Activated naive CD4-positive, alpha-beta T cell treated with anti-CD3 and anti-CD28 coated beads, Interleukin-2, amount 50 U/mL, for 24 hours (primary cell): ENCODE results near the gene HTR1D.
"Not testable (repeated sequence)": the region's sequence is repeated elsewhere in the genome, so short reads cannot be mapped to it uniquely, and the experiment has no call there.

Source experiments
- H3K27ac Mint-ChIP-seq: one replicate; pipeline ENCODE4 v1.8.0; 2021; ENCODE audit warnings: mild to moderate bottlenecking, mixed read lengths
- H3K27me3 Mint-ChIP-seq: one replicate; pipeline ENCODE4 v1.8.0; 2021; ENCODE audit warnings: mixed read lengths
- H3K36me3 Mint-ChIP-seq: one replicate; pipeline ENCODE4 v1.8.0; 2021; ENCODE audit warnings: mixed read lengths
- H3K4me1 Mint-ChIP-seq: one replicate; pipeline ENCODE4 v1.8.0; 2021; ENCODE audit warnings: mixed read lengths
- H3K4me3 Mint-ChIP-seq: one replicate; pipeline ENCODE4 v1.8.0; 2021; ENCODE audit warnings: mild to moderate bottlenecking, mixed read lengths
- H3K9me3 Mint-ChIP-seq: one replicate; pipeline ENCODE4 v1.8.0; 2021; ENCODE audit warnings: mixed read lengths

HTR1D gene, protein sequence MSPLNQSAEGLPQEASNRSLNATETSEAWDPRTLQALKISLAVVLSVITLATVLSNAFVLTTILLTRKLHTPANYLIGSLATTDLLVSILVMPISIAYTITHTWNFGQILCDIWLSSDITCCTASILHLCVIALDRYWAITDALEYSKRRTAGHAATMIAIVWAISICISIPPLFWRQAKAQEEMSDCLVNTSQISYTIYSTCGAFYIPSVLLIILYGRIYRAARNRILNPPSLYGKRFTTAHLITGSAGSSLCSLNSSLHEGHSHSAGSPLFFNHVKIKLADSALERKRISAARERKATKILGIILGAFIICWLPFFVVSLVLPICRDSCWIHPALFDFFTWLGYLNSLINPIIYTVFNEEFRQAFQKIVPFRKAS

DNA sequence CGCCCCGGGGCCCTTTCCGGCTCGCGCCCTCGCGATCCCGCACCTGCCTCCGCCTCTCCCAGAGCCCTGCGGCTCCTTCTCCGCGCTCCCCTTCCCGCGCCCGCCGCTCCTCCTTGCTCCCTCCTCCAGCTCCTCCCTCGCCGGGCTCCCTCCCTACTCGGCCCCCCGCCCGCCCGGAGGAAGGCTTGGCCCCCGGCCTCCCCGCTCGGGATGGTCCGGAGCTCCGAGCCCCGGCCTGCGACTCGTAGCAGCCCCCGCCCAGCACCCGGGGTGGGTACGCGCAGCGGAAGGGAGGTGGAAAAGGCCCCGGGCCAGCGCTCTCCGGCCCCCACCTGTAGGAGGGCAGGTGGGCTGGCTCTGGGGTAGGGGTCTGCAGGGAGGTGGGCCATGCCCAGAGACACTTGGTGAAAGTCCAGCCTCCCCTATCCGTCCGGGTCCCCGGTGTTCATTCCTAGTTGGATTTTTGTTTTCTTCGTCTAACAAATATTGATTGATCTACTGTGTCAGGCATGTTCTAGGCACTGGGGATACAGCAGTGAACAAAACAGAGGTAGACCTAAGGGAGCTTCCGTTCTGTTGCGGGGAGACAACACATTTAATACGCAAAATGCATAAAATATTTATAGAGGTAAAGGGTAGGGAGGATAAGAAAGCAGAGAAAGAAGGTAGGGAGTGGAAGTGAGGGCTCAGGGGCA lies at the start of gene HTR1D:
Gene HTR1D, minus strand, starts transcription at position 82 of the 695 bp plus-strand sequence. CDS start 23,283 bp downstream, outside the sequence.
- peaks cover 40% of the 10 kb centered on the region for H3K27me3 Mint-ChIP-seq
- H3K4me1 Mint-ChIP-seq = peaks cover 9% of the 10 kb centered on the region
- no peak within 1 kb of the TSS for H3K27ac Mint-ChIP-seq
- peak within 1 kb of the TSS; percentile 53 for H3K4me3 Mint-ChIP-seq
- no peaks in the 10 kb centered on the region for H3K36me3 Mint-ChIP-seq
- H3K9me3 Mint-ChIP-seq = no peaks in the 10 kb centered on the region

GRCh38 chr1:23263380-23263887 lies 46.1 kb upstream of the HTR1D start:
- Mint-ChIP-seq H3K27ac (no peak overlapping the region), H3K4me3 (no peak overlapping the region), H3K4me1 (no peaks in the 10 kb centered on the region), H3K9me3 (no peaks in the 10 kb centered on the region), H3K27me3 (no peaks in the 10 kb centered on the region), H3K36me3 (no peaks in the 10 kb centered on the region)

- H3K27ac Mint-ChIP-seq, H3K36me3 Mint-ChIP-seq, H3K4me3 Mint-ChIP-seq, H3K9me3 Mint-ChIP-seq, H3K4me1 Mint-ChIP-seq, H3K27me3 Mint-ChIP-seq: not testable (repeated sequence)
Observed at GRCh38 chr1:23258082-23258481, 40.8 kb upstream of the HTR1D start.

- not testable (repeated sequence) for H3K27me3 Mint-ChIP-seq, H3K4me3 Mint-ChIP-seq, H3K9me3 Mint-ChIP-seq, H3K27ac Mint-ChIP-seq, H3K36me3 Mint-ChIP-seq, H3K4me1 Mint-ChIP-seq
Observed at GRCh38 chr1:23257371-23257770, 40.1 kb upstream of the HTR1D start.

DNA sequence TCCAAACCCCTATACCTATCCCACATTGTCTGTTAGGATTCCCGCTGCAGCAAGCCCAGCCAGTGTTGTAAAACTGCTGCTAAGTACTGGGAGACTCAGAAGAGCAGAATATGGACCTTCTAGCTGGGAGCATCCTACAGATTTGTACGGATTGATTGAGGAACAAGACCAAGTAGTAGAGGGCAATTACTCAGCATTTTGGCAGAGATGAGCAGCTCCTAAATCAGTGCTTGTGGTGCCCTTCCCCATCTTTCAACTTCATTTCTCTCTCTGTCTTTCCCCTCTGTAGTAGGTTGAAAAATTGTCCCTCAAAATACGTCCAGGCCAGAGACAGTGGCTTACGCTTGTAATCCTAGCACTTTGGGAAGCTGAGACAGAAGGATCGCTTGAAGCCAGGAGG lies 37.3 kb upstream of the HTR1D start:
- Mint-ChIP-seq H3K27me3 (no peaks in the 10 kb centered on the region), H3K4me3 (no peak overlapping the region), H3K9me3 (no peaks in the 10 kb centered on the region), H3K36me3 (no peaks in the 10 kb centered on the region), H3K27ac (no peak overlapping the region), H3K4me1 (no peaks in the 10 kb centered on the region)

DNA sequence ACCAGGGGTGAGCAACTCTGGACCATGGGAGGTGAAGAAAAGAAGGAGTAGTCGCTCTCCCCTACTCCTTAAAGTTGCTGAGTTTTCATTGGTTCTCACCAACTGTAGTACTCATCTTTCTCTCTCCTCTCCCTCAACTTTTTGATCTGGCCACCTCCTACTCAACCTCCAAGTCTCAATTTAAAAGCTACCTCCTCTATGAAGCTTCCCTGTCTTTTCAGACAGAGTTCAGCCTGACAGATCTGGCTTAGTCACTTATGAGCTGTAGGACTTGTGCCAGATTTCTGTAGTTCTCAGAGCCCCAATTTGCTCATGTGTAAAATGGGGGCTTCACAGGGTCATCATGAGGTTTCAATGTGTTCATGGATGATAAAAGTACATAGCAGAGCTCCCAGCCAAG lies 34.5 kb upstream of the HTR1D start:
- Mint-ChIP-seq H3K27ac (no peak overlapping the region), H3K4me3 (no peak overlapping the region), H3K9me3 (no peaks in the 10 kb centered on the region), H3K27me3 (no peaks in the 10 kb centered on the region), H3K36me3 (no peaks in the 10 kb centered on the region), H3K4me1 (no peaks in the 10 kb centered on the region)

DNA sequence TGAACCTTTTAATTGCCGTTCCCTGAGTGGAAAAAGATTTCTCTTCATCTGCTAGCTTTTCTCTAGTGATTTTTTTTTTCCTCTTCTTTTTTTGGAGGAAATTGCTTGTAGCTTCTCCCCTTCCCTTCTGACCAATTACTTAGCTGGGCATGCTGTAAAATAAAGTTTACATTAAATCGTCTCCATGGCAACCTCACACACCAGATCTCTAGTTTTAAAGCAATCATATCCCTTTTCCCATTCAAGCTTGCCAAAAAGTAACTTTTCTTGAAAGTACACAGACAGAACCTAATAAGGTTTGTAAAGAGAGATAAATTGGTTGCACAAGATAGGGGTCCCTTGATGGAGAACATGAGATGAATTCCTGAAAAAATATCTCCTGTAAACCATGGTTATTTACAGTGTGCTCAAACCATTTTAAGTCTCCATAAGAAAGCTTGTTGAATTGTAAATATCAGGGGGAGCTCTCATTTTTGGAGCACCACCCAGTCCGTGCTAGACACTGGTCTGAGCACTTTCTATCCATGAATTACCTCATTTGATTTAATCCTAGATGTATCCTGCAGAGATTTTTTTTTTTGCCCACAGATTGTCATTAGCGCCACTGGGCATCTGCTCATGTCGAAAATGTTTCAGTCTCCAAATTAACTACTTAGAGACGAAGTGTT lies 32.6 kb upstream of the HTR1D start:
- no peaks in the 10 kb centered on the region for H3K27me3 Mint-ChIP-seq
- H3K4me3 Mint-ChIP-seq = no peak overlapping the region
- no peak overlapping the region for H3K27ac Mint-ChIP-seq
- no peaks in the 10 kb centered on the region for H3K9me3 Mint-ChIP-seq
- H3K36me3 Mint-ChIP-seq = no peaks in the 10 kb centered on the region
- no peaks in the 10 kb centered on the region for H3K4me1 Mint-ChIP-seq

DNA sequence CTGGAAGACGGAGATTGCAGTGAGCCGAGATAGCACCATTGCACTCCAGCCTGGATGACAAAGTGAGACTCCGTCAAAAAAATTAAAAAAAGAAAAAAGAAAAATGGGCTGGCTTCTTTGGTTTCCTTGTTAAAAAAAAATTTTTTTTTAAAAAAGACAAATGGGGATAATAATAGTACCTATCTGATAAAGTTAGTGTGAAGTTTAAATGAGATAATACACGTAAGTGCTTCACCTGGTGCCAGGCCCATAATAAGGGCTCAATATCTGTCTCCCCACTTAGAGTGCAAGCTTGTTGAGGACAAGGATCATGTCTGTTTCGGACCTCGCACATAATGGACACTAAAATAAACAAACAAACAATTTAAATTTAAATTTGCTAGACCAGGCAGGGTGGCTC lies 30.0 kb upstream of the HTR1D start:
- Mint-ChIP-seq H3K4me1 (no peaks in the 10 kb centered on the region), H3K4me3 (no peak overlapping the region), H3K9me3 (no peaks in the 10 kb centered on the region)

DNA sequence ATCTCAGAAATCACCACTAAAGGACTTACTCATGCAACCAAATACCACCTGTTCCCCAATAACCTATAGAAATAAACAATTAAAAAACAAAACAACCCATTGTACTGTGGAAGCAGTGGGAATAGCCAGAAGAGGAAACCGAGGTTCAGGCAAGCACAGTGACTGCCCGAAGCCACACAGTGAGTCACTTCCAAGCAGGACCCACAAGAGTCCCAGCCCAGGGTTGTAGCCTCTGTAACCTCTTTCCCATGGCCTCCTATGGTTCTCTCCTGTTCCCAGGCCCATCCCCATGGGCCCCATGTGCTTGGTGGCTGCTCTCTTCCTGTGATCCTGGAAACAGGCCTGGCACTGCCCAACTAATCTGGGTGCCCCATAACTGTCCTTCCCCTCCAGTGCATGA lies 29.0 kb upstream of the HTR1D start:
- Mint-ChIP-seq H3K36me3 (no peaks in the 10 kb centered on the region), H3K4me1 (no peaks in the 10 kb centered on the region), H3K4me3 (no peak overlapping the region), H3K9me3 (no peaks in the 10 kb centered on the region), H3K27ac (no peak overlapping the region), H3K27me3 (no peaks in the 10 kb centered on the region)

More for the DNA sequence above, 30.0 kb upstream of the HTR1D start:
- H3K27ac Mint-ChIP-seq = no peak overlapping the region
- no peaks in the 10 kb centered on the region for H3K27me3 Mint-ChIP-seq
- H3K36me3 Mint-ChIP-seq = no peaks in the 10 kb centered on the region

GRCh38 chr1:23244256-23244761 lies 27.0 kb upstream of the HTR1D start:
- Mint-ChIP-seq H3K27me3 (no peaks in the 10 kb centered on the region), H3K4me1 (no peaks in the 10 kb centered on the region), H3K4me3 (no peak overlapping the region), H3K9me3 (no peaks in the 10 kb centered on the region), H3K36me3 (no peaks in the 10 kb centered on the region), H3K27ac (no peak overlapping the region)

DNA sequence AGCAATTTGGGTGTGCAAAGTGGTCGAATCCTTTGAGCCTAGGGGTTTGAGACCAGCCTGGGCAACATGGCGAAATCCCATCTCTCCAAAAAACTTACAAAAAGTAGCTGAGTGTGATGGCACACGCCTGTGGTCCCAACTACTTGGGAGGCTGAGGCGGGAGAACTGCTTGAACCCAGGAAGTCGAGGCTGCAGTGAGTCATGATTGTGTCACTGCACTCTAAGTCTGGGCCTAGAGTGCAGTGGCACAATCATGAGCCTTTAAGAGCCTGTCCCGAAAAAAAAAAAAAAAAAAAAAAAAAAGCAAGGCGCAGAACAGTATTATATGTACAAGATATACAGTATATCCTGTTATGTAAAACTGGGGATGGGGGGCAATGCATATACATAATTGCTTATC lies 25.1 kb upstream of the HTR1D start:
- H3K9me3 Mint-ChIP-seq = no peaks in the 10 kb centered on the region
- H3K4me1 Mint-ChIP-seq = no peaks in the 10 kb centered on the region
- H3K4me3 Mint-ChIP-seq = no peak overlapping the region
- no peak overlapping the region for H3K27ac Mint-ChIP-seq
- no peaks in the 10 kb centered on the region for H3K36me3 Mint-ChIP-seq
- peaks cover 3% of the 10 kb centered on the region for H3K27me3 Mint-ChIP-seq

- H3K4me1 Mint-ChIP-seq = no peaks in the 10 kb centered on the region
- peaks cover 5% of the 10 kb centered on the region for H3K27me3 Mint-ChIP-seq
- H3K27ac Mint-ChIP-seq = no peak overlapping the region
- no peaks in the 10 kb centered on the region for H3K36me3 Mint-ChIP-seq
- H3K4me3 Mint-ChIP-seq = no peak overlapping the region
- no peaks in the 10 kb centered on the region for H3K9me3 Mint-ChIP-seq
Observed at GRCh38 chr1:23239638-23240295, 22.5 kb upstream of the HTR1D start.

DNA sequence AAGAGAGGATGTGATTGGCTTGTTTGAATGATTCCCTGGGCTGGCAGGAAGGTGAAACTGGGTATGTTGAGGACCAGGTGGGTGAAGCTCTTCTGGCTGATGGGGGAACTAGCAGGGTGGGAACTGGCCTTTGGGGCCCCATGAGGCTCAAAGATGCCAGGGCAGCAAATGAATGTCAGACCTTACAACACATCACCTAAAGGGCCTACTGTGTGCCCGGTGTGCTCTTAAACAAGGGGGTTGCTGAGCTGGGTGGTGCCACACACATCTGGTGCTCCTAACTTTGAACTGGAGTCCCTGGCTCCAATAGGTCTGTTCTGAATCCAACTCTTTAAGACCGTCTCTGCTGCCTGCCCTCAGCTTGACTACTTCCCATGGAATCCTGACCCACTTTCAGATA lies 21.3 kb upstream of the HTR1D start:
- H3K27me3 Mint-ChIP-seq = peaks cover 5% of the 10 kb centered on the region
- no peaks in the 10 kb centered on the region for H3K36me3 Mint-ChIP-seq
- H3K4me1 Mint-ChIP-seq = no peaks in the 10 kb centered on the region
- H3K4me3 Mint-ChIP-seq = no peak overlapping the region
- H3K27ac Mint-ChIP-seq = no peak overlapping the region
- H3K9me3 Mint-ChIP-seq = no peaks in the 10 kb centered on the region

GRCh38 chr1:23237508-23237907 lies 20.2 kb upstream of the HTR1D start:
- H3K27ac Mint-ChIP-seq = no peak overlapping the region
- peaks cover 5% of the 10 kb centered on the region for H3K27me3 Mint-ChIP-seq
- H3K36me3 Mint-ChIP-seq = no peaks in the 10 kb centered on the region
- no peaks in the 10 kb centered on the region for H3K4me1 Mint-ChIP-seq
- H3K9me3 Mint-ChIP-seq = no peaks in the 10 kb centered on the region
- no peak overlapping the region for H3K4me3 Mint-ChIP-seq

GRCh38 chr1:23227806-23228205 lies 10.5 kb upstream of the HTR1D start:
- peaks cover 8% of the 10 kb centered on the region for H3K27me3 Mint-ChIP-seq
- no peaks in the 10 kb centered on the region for H3K36me3 Mint-ChIP-seq
- H3K4me3 Mint-ChIP-seq = no peak overlapping the region
- no peaks in the 10 kb centered on the region for H3K4me1 Mint-ChIP-seq
- no peaks in the 10 kb centered on the region for H3K9me3 Mint-ChIP-seq
- H3K27ac Mint-ChIP-seq = no peak overlapping the region
